Upper lobe of left lung (tissue), 4 donors: ENCODE results near the gene KHDC1L.
"Not testable (repeated sequence)": the region's sequence is repeated elsewhere in the genome, so short reads cannot be mapped to it uniquely, and the experiment has no call there.

Experiments
- CTCF ChIP-seq, 6 experiments: fragments of 450-650 bp in 4 of 6; fragments of 200-600 bp in 2 of 6; sonication (generic) in 2 of 6; IDR thresholded peaks; one replicate each; pipeline ENCODE4 v1.5.1; 2016 to 2019; ENCODE audit warnings: antibody characterized with exemption in 6 of 6
- POLR2A ChIP-seq, 4 donors: fragments of 450-650 bp; IDR thresholded peaks; one replicate each; pipeline ENCODE4 v1.5.1; 2016 to 2017; ENCODE audit warnings: antibody characterized with exemption in 4 of 4, mild to moderate bottlenecking in 2 of 4
- POLR2AphosphoS5 ChIP-seq, 2 donors: sonication (generic); formaldehyde crosslinking; IDR thresholded peaks; one replicate each; pipeline ENCODE4 v1.5.1; 2017; ENCODE audit warnings: antibody characterized with exemption in 2 of 2

- TF ChIP-seq POLR2A, CTCF, POLR2AphosphoS5 (IDR thresholded peaks at IDR 0.05): not testable (repeated sequence)
Observed at GRCh38 chr6:73268896-73269295, 43.6 kb upstream of the KHDC1L start.
